ENCODE results near the gene TRIM71.

- TF ChIP-seq CTCF (IDR thresholded peaks at IDR 0.05) (no peak), EZH2 (IDR thresholded peaks at IDR 0.05; ENCODE audit: borderline replicate concordance, insufficient read depth, low read depth, low read length, poor library complexity, severe bottlenecking) (no peak)
Observed at GRCh38 chr3:32899265-32899664, 81.5 kb downstream of the TRIM71 start.
